Urothelium cell line (cell line): ENCODE results near the gene PLEKHA7.
"Not testable (repeated sequence)": the region's sequence is repeated elsewhere in the genome, so short reads cannot be mapped to it uniquely, and the experiment has no call there.

Source experiments
- DNase-seq: peaks from one replicate; pipeline ENCODE4 v3.0.0; 2011; ENCODE audit warnings: low spot score, mixed read lengths
- FAIRE-seq: peaks from 2 replicates; lab custom pipeline; 2011; peaks lifted over from hg19 to GRCh38; lab: Jason Lieb, UNC

Gene PLEKHA7

GRCh38 chr11:16945671-16946469, 68.3 kb downstream of the PLEKHA7 start:
- FAIRE-seq (no peak), DNase-seq (peak; percentile 84)

- no peak for FAIRE-seq
Observed at GRCh38 chr11:16942911-16943310, 71.3 kb downstream of the PLEKHA7 start.

GRCh38 chr11:16942342-16942741, 71.9 kb downstream of the PLEKHA7 start:
- no peak for DNase-seq
- no peak for FAIRE-seq

More at GRCh38 chr11:16942911-16943310, 71.3 kb downstream of the PLEKHA7 start:
- no peak for DNase-seq

GRCh38 chr11:16941935-16942334, 72.3 kb downstream of the PLEKHA7 start:
- DNase-seq: no peak
- no peak for FAIRE-seq

- FAIRE-seq (no peak), DNase-seq (no peak)
Observed at GRCh38 chr11:16938061-16938460, 76.2 kb downstream of the PLEKHA7 start.

GRCh38 chr11:16936643-16937042, 77.6 kb downstream of the PLEKHA7 start:
- no peak for DNase-seq

GRCh38 chr11:16935518-16936302, 78.5 kb downstream of the PLEKHA7 start:
- no peak for FAIRE-seq
- peak; percentile 57 for DNase-seq

More at GRCh38 chr11:16936643-16937042, 77.6 kb downstream of the PLEKHA7 start:
- FAIRE-seq: no peak

- no peak for DNase-seq
- no peak for FAIRE-seq
Observed at GRCh38 chr11:16933756-16934603, 80.2 kb downstream of the PLEKHA7 start.

GRCh38 chr11:16933291-16933690, 80.9 kb downstream of the PLEKHA7 start:
- FAIRE-seq (no peak), DNase-seq (no peak)

- FAIRE-seq: no peak
- DNase-seq: no peak
Observed at GRCh38 chr11:16928044-16928443, 86.2 kb downstream of the PLEKHA7 start.

GRCh38 chr11:16926883-16927626, 87.2 kb downstream of the PLEKHA7 start:
- DNase-seq (no peak), FAIRE-seq (no peak)

- FAIRE-seq: peak; percentile 61
- peak; percentile 88 for DNase-seq
Observed at GRCh38 chr11:16925561-16926065, 88.6 kb downstream of the PLEKHA7 start.

- FAIRE-seq: no peak
Observed at GRCh38 chr11:16924826-16925560, 89.2 kb downstream of the PLEKHA7 start.

GRCh38 chr11:16924462-16924825, 89.8 kb downstream of the PLEKHA7 start:
- DNase-seq (no peak), FAIRE-seq (no peak)

More at GRCh38 chr11:16924826-16925560, 89.2 kb downstream of the PLEKHA7 start:
- DNase-seq: peak; percentile 82

GRCh38 chr11:16923987-16924386, 90.2 kb downstream of the PLEKHA7 start:
- FAIRE-seq: no peak
- no peak for DNase-seq

- DNase-seq (no peak), FAIRE-seq (no peak)
Observed at GRCh38 chr11:16921668-16922067, 92.5 kb downstream of the PLEKHA7 start.

- DNase-seq: no peak
- FAIRE-seq: no peak
Observed at GRCh38 chr11:16921019-16921418, 93.2 kb downstream of the PLEKHA7 start.

- DNase-seq (no peak), FAIRE-seq (no peak)
Observed at GRCh38 chr11:16920559-16920958, 93.7 kb downstream of the PLEKHA7 start.

GRCh38 chr11:16918543-16919182, 95.6 kb downstream of the PLEKHA7 start:
- not testable (repeated sequence) for FAIRE-seq, DNase-seq
